Measurements from ENCODE around the gene CKMT2.

- TF ChIP-seq CTCF (conservative IDR thresholded peaks at IDR 0.05; ENCODE audit: low read depth, low read length) (no peak), SMC3 (IDR thresholded peaks at IDR 0.05; ENCODE audit: low read depth, low read length) (no peak), POLR2A (IDR thresholded peaks at IDR 0.05; ENCODE audit: low read depth, low read length) (no peak), NFE2L2 (IDR thresholded peaks at IDR 0.05; ENCODE audit: low read depth, low read length) (no peak), MXI1 (IDR thresholded peaks at IDR 0.05; ENCODE audit: borderline replicate concordance, low read depth, low read length) (no peak), FOS (IDR thresholded peaks at IDR 0.05; ENCODE audit: low read depth, low read length) (no peak), RAD21 (IDR thresholded peaks at IDR 0.05; ENCODE audit: low read length) (no peak), BHLHE40 (IDR thresholded peaks at IDR 0.05; ENCODE audit: low read depth, low read length) (no peak), MAFK (IDR thresholded peaks at IDR 0.05; ENCODE audit: low read depth, low read length) (no peak), MAZ (IDR thresholded peaks at IDR 0.05; ENCODE audit: borderline replicate concordance, low read depth, low read length) (no peak), CEBPB (IDR thresholded peaks at IDR 0.05; ENCODE audit: low read depth, low read length) (no peak), RCOR1 (IDR thresholded peaks at IDR 0.05; ENCODE audit: insufficient replicate concordance, low read length) (no peak)
These were observed 1.2 kb downstream of the CKMT2 start for GRCh38 chr5:81234299-81234698.

All from IMR-90 (cell line).